Gastrocnemius medialis (tissue), 4 donors: ENCODE results near the gene TUBB4B.

ENCODE experiments used
- CTCF ChIP-seq, 5 experiments: fragments of 450-650 bp in 3 of 5; fragments of 200-600 bp in 2 of 5; sonication (generic) in 2 of 5; IDR thresholded peaks in 4 of 5; conservative IDR thresholded peaks in 1 of 5; 1 replicate in 4 of 5; 2 replicates in 1 of 5; pipeline ENCODE4 v1.5.1; 2016 to 2019; ENCODE audit warnings: antibody characterized with exemption in 5 of 5, mild to moderate bottlenecking in 3 of 5, moderate library complexity in 3 of 5
- POLR2A ChIP-seq, 2 donors: fragments of 450-650 bp; IDR thresholded peaks; one replicate each; pipeline ENCODE4 v1.6.1; 2017; ENCODE audit warnings: antibody characterized with exemption in 2 of 2, mild to moderate bottlenecking in 2 of 2, moderate library complexity in 2 of 2

- TF ChIP-seq POLR2A (IDR thresholded peaks at IDR 0.05) (no peak), CTCF (IDR thresholded peaks at IDR 0.05 in 4 of 5, conservative IDR thresholded peaks at IDR 0.05 in 1 of 5) (no peak)
These were observed 19.5 kb upstream of the TUBB4B start for GRCh38 chr9:137221506-137222111.
